Activated CD8-positive, alpha-beta memory T cell treated with anti-CD3 and anti-CD28 coated beads for 1 hour (primary cell): ENCODE results near the gene CYTH4.

Experiments
- DNase-seq, 2 donors: peaks; one replicate each; pipeline ENCODE4 v3.0.0-alpha.2; 2020; ENCODE audit warnings: low read depth in 1 of 2; ENCODE audit errors: extremely low read depth in 1 of 2

CYTH4 gene

DNA sequence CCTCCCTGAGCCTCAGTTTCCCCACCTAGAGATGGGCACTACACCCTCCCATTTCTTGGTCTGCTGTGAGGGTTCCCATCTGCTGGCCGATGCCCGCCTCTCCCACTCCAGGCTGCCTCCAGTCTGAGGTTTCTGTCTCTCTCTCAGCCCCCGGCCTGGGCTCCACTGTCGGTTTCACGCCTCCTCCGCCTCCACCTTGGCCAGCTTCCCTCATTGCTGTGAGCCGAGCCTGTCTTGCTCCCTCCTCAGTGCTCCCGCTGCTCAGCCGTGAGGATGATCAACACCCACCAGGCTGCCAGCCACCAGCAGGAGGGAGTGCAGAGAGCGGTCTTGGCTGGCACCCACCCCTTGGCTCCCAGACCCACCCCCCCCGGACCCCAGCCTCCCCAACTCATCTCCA lies 61.0 kb downstream of the CYTH4 start:
- DNase-seq: no peak

DNA sequence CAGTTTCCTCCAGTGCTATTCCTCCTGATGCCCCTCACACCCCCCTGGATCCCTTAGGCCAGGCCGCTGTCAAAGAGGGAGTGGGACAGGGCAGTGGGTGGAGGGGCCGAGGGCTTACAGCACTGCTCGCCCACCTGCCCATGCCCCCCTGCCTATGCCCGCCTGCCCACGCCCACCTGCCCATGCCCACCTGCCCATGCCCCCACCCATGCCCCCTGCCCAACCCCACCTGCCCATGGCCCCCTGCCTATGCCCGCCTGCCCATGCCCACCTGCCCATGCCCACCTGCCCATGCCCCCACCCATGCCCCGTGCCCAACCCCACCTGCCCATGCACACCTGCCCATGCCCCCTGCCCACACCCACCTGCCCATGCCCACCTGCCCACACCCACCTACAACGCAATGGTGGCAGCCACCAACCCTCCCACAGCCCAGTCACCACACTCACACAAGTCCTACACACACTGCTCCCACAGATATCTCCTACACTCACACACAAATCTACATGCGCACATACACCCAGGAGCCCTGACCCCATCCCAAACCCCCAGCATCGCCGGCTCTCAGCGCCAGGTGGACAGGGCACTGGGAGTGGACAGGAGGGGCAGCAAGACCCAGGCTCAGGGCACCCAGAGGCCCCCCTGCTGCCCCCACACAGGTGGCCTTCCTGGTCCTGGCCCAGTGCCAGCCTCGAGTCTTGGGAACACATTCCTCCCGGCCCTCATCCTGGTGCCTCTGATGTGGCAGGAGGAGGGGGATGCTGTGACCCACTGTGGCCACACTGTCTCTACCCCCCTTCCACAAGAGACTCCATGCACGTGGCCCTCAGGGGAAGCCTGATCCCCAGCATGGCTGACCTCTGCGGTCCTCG lies 61.8 kb downstream of the CYTH4 start:
- DNase-seq: no peak

DNA sequence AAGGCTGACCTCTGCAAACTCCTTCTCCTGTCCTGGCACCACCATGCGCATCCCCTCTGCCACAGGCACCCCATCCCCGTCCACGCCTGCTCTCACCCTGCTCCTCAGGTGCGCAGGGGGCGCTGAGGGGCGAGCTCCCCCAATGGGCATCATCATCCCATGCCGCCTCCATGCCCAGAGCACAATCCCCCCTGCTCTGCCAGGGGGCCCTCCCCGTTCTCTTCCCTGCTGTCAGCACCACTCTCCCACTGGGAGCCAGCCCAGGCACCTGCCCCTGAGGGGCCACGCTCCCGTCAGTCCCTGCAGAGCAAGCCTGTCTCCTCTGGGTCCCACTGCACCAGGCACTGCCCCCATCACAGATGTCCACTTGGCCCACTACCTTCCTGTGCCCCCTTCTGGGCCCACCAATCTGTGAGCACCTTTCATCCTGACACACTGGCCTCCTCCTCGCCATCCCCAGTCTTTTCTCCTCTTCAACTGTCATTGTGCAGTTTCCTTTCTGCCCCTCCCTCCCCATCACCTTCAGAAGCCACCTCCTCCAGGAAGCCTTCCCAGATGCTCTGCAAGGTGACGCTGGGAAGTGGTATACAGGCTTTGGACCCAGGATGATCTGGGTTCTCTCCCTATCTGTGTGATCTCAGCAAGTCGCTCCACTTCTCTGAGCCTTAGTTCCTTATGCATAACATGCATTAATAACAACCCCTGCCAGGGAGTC lies 62.6 kb downstream of the CYTH4 start:
- no peak for DNase-seq

DNA sequence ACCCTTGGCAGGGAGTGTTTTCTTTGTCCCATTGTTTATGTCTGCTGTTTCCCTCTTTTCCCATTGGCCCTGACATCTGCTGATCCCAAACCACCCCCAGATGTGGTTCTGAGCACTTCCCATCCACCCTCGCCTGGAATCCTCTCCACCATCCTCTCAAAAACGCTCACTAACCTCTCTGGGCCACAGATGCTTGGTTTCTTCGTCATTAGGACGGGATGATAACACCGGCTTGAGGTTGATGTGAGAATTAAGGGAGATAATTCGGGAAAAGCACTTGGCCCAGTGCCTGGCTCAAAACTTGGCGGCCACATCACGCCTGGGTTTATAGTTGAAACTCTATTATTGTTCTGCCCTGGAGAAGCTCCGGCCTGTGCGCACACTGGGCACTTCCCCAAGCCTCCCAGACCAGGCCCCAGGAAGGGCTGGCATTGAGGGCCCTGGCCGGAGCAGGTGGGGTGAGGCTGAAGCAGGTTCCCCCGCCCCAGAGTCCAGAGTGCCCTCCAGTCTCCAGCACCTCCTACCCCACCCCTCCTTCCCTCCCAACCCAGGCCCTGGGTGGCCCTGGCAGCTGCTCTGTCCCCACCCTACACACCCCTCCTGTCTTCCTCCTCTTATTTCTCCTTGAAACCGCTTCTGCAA lies 63.7 kb downstream of the CYTH4 start:
- no peak for DNase-seq

DNA sequence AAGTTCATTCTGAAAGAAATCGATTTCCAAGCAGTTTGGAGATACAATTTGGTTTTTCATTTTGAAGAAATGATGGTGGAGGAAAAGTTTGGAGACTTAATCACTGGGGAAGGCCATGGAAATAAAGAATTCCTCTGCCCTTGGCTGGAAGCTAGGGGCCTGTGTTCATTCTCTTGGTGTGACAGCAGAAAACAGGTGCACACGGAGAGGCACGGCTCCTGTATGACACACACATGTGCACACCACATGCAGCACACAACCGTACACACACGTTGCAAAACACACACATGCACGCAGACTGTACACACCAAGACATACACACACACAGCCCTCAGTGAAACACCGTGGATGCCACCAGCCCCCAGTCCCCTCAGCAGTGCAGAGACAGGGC lies 64.2 kb downstream of the CYTH4 start:
- no peak for DNase-seq

DNA sequence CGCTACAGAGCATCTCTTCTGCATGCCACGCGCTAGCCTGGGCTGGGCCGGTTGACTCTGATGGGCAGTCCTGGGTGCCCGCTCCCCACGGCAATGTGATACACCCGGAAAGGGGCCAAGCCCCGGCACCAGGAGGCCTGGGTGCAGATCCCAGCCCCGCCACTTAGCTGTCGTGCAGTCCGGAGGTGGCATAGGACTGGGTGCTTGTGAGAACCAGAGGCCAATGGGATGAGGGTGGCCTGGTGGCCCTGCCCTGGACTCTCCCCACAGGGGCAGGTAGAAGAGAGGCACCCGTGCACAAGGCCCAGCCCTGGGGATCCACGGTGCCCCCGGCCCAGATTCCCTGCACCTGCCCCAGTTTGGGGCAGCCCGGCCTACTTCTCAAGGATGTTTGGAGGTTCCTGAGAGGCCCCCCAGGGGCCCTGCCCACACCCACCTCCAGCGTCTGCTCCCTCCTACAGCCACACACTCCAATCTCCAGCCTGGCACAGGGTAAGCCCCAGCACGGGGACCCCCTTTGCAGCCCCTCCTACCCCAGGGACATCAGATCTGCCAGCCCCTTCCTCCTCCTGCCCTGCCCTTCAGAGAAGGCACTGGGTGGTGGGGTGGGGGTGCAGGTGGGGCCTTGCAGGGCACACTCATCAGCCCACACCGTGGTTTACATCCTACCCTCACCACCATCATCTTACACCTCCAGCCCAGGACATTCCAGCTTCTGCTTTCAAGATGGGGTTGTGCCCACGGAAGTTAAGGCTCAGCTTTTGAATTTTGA lies 66.9 kb downstream of the CYTH4 start:
- DNase-seq: no peak

DNA sequence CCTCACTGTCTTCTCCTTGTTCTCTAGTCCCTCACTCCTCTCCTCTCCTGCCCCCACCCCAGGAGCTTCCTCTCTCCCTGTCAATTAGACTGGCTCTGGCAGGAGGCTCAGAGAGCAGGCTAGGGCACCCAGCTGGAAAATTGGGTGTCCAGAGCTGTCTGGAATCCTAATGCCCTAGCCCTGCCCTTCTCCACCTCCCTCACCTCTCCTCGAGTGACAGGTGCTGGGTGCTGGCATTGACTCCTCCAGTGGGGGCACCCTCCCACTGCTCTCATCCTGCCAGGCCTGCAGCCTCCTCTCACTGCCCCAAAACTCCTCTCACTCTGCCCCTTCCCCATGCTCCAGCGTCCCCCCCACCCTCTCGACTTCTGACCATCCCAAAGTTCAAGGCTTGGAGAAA lies 68.9 kb downstream of the CYTH4 start:
- DNase-seq: no peak

DNA sequence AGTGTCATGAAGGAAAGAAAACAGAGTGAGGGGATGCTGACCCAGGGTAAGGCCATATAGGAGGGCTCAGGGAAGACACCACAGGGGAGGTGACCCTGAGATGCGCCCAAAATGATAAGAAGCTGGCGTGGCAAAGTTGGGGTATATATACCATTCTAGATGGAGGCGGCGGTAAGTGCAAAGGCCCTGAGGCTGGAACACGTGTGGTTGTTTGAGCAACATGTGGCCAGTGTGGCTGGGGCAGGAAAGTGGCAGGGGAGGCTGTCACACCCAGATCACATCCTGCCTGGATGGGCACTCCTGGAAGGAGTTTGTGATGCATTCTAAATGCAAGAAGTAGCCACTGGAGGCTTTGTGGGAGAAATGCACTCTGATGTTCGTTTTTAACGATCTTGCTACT lies 70.2 kb downstream of the CYTH4 start:
- no peak for DNase-seq

DNA sequence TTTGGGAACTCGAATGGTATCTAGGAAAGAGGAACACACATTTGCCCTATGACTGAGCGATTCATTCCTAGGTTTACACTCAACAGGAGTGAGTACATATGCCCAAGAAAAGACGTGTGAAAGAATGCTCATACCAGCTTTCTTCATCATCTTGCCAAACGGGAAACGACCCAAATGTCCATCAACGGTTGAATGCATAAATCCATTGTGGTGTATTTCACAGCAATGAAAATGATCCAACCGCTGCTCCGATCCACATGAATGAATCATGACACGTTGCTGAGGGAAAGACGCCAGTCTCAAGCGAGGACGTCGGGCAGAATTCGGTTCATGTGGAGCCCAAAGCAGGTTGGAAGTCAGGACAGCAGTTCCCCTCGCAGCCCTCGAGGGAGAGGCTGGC lies 71.5 kb downstream of the CYTH4 start:
- no peak for DNase-seq

DNA sequence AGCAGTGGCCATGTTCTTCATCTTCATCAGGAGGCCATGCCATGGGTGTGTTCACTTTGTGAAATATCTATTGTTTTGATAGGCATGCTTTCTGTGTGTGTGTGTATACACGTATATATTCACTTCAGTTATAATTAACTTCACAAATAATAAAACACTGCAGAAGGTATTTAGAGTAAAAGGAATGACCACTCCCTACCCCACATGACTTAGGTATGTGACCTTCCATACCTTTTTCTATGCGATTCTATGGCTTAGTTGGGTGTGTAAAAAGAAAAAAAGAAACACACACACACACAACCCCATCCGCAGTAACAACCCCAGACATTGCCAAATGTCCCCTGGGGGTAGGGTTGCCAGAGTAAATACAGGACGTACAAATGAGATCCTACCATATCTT lies 72.0 kb downstream of the CYTH4 start:
- DNase-seq: no peak

DNA sequence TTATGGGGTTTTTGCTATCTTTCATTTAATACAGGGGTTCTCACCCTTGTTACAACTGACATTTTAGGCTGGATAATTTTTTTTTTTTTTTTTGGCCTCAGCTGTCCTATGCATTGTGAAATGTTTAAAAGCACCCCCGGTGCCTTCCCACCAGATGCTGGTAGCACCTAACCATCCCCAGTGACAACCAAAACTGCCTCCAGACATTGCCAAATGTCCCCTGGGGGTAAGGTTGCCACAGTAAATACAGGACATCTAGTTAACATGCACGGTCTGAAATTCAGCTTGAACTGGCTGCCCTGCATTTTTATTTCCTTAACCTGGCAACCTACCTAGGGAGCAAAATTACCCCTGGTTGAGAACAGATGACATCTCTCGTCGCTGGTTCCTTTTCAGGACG lies 72.4 kb downstream of the CYTH4 start:
- DNase-seq: no peak

DNA sequence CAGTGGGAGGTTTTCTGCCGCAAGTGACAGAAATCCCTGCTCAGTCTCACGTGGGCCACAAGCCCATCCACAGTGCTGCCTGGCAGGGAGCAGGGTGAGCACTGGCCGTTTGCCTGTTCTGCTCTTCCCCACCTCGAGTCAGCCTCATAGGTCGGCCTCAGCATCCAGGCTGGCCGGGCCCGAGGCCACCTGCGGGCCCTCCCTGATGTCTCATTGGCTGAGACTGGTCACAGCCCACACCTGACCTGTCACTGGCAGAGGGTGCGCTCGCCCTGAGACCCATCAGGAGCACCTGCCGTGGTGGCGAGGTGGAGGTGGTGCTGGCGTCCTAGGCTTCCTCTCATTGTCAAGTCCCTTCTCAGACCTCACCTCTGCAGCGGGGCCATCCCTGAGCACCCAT lies 72.9 kb downstream of the CYTH4 start:
- no peak for DNase-seq

DNA sequence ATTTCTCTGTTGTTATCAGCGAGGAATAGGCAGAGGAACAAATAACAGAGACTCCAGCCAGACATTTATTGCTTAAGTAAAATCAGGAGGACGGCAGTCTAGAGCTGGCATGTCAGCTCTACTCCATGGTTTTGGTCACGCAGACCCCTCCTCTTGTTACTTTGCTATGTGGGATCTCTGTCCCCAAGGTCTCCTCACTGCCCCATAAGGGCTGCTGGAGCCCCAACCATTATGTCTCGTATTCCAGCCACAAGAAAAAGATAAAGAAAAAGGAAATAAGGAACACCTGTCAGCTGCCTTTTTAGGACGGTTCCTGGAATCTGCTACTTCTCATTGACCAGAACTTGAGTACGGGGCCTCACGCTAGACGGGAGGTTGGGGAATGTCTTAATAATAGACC lies 74.6 kb downstream of the CYTH4 start:
- DNase-seq: no peak

DNA sequence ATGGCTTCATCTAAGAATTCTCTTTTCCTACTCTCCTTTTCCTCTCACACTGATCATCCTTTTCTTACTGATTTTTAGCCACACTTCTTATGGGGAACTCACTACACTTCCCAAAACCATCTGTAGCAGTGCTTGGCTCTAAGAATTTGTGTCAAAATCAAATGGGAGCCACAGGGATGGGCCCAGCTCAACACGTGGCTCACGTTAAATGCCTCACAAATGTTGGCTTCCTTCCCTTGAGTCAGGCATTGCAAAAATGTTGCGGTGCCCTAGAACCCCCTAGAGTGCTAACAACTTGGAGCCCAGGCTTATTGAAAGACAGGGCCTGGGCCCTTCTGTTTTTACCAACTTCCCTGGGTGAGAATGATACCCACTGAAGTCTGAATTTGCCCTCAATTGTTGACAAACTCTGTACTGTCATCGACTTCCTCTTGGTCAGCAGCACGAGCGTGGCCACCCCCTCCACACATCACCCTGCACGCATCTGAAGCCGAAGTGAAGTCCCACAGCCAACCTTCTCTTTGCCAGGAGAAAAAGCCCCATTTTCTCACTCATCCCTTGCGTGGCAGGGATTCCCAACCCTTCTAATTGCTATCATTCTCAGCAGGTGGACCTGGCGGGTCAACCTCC lies 75.3 kb downstream of the CYTH4 start:
- no peak for DNase-seq

DNA sequence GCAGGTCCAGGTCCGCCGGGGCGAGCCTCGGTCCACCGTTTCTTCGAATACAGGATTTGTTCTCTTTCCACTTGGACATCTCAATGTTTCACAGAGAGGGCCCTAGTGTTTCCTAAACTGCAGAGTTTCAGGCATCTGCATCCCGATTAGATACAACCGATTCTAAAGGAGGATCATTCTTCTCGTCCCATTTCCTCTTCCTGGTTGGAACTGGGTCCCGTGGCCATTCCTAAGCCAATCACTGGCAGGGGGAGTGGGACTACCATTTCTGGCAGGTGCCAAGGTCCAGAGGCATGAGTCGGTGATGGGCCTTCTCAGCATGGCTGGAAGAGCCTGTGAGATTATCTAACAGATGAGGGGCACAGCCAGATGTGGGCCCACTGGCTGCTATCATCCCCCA lies 76.1 kb downstream of the CYTH4 start:
- no peak for DNase-seq

DNA sequence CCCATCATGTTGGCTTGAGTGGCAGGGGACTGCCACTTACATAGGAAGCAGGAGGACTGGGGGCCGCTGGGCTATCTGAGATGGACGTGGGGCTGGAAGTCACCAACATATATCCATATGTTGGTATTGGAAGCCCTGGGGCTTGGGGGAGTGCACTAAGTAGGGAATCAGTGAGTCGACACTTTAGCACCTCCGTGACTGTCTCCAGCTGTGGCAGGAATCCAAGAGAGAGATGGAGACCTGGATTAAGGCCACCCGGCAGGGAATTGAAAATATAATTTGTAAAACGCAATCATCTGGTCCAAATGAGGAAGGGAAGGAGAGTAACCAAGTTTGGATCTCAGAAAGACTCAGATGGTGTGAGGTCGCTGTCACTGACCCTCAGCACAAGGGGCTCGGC lies 76.6 kb downstream of the CYTH4 start:
- no peak for DNase-seq

DNA sequence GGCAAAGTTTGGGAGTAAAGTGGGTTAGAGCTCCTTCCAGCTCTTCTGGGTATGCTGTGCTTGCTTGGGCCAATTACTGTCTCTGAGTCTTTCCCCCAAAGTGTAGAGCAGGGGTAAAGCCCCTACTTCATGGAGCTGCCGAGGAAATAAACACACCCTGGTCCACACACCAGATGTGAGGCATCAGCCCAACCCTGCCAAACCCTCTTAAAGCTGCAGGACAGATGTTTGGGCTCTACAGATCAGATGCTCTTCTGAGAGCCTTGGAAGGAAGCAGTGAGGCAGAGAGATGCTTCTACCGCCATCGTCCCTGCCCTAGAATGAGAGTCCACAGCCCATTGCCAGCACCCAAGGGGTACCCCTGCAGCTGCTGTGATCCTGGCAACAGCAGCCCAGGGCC lies 80.3 kb downstream of the CYTH4 start:
- no peak for DNase-seq

DNA sequence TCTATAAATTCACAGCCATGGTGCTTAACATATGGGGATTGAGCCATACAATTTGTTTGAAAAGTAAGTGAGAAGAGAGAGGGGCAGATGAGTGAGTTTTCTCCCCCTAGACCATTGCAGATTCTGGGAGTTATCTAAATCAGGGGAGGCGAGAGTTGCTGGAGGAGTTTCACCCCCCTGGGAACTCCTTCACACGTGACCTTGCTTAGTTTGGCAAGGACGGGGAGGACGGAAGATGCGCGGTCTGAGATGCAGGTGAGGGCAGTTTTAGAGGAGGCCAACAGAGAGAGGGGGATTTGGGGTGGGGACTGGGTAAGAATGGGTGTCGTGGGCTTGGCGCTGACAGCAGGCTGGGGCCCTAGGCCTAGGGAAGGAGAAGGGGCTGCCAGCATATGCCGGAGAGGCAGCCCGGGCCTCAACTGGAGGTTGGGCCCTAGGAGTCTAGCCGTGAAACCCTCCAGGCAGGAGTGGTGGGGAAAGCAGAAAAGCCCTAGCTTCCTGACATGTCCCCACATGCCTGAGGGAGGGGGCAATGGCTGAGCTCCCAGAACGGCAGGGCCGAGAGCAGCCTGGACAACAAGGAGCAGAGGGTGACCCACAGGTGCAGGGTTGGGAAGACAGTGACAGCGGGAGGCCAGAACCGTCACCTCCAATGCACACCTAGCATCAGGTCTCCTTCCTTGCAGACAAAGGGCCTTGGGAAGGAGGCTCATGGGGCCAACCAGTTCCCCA lies 81.1 kb downstream of the CYTH4 start:
- DNase-seq: no peak
